Activated CD4-positive, alpha-beta T cell treated with anti-CD3 and anti-CD28 coated beads for 1 hour (primary cell): ENCODE results near the gene PIK3CD.

Experiments
- DNase-seq: peaks from one replicate; pipeline ENCODE4 v3.0.0-alpha.2; 2020

Gene PIK3CD

GRCh38 chr1:9720785-9721605 is 69.5 kb downstream of the PIK3CD start:
- DNase-seq, result no peak

GRCh38 chr1:9721606-9722377 is 70.3 kb downstream of the PIK3CD start:
- peak; percentile 64 for DNase-seq

DNA sequence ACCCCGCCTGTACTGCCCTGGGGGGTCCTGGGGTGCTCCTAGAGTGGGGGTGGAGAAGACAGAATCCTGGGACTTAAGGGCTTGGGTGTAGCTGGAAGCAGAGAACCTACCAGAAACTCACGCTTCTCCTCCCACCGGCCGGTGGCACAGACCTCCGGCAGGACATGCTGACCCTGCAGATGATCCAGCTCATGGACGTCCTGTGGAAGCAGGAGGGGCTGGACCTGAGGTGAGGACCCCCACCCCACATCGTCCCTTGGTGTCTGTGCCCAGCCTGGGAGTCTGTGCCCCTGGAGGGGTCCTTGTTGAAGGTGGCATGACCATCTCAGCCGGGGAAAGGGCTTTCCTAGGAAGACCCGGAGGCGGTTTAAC is 70.8 kb downstream of the PIK3CD start:
- no peak for DNase-seq

GRCh38 chr1:9723068-9723805 is 71.7 kb downstream of the PIK3CD start:
- DNase-seq, result no peak

GRCh38 chr1:9723926-9724325 is 72.4 kb downstream of the PIK3CD start:
- no peak for DNase-seq

DNA sequence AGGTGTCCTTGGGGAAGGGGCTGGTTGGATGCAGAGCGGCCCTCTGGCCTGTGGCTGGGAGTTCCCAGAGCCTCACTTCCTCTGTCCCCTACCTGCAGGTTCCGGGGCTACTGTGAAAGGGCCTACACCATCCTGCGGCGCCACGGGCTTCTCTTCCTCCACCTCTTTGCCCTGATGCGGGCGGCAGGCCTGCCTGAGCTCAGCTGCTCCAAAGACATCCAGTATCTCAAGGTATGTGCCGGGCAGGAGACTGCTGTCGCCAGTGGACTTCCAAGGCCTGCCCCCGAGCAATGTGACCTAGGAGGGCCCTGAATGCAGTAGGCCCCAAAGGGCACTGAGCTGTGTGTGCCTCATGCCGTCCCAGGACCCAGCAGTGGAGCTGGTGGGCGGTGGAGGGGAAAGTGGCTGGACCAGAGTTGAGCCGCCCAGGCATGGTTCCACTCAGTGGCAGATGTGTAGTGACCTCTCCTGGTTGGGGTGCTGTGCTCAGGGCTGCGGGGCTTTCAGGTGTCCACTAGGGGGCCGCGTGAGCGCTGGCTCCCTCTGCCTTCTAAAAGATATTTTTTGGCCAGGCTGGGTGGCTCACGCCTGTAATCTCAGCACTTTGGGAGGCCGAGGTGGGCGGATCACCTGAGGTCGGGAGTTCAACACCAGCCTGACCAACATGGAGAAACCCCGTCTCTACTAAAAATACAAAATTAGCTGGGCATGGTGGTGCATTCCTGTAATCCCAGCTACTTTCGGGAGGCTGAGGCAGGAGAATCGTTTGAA is 73.4 kb downstream of the PIK3CD start:
- peak; percentile 57 for DNase-seq

GRCh38 chr1:9726406-9726805 is 74.9 kb downstream of the PIK3CD start:
- DNase-seq, result no peak

DNA sequence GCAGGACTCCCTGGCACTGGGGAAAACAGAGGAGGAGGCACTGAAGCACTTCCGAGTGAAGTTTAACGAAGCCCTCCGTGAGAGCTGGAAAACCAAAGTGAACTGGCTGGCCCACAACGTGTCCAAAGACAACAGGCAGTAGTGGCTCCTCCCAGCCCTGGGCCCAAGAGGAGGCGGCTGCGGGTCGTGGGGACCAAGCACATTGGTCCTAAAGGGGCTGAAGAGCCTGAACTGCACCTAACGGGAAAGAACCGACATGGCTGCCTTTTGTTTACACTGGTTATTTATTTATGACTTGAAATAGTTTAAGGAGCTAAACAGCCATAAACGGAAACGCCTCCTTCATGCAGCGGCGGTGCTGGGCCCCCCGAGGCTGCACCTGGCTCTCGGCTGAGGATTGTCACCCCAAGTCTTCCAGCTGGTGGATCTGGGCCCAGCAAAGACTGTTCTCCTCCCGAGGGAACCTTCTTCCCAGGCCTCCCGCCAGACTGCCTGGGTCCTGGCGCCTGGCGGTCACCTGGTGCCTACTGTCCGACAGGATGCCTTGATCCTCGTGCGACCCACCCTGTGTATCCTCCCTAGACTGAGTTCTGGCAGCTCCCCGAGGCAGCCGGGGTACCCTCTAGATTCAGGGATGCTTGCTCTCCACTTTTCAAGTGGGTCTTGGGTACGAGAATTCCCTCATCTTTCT is 75.5 kb downstream of the PIK3CD start:
- no peak for DNase-seq

DNA sequence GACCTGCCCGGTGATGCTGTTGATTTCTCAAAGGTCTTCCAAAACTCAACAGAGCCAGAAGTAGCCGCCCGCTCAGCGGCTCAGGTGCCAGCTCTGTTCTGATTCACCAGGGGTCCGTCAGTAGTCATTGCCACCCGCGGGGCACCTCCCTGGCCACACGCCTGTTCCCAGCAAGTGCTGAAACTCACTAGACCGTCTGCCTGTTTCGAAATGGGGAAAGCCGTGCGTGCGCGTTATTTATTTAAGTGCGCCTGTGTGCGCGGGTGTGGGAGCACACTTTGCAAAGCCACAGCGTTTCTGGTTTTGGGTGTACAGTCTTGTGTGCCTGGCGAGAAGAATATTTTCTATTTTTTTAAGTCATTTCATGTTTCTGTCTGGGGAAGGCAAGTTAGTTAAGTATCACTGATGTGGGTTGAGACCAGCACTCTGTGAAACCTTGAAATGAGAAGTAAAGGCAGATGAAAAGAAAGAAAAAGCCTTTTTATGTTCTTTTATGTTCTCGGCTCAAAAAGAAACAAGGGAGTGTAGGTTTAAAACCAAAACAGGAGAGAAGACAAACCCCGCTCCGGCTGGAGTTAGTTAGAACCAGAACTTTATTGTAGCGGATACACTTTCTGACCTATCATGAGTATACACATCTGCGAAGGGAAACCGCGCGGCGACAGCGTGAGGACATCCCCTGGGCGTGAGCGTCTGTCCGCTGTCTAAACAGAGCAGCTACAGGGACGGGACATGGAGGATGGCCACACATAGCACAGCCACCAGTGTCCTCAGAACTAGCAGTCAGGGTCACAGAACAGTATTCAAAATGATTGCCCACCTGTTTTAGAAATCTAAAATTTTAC is 77.1 kb downstream of the PIK3CD start:
- no peak for DNase-seq

DNA sequence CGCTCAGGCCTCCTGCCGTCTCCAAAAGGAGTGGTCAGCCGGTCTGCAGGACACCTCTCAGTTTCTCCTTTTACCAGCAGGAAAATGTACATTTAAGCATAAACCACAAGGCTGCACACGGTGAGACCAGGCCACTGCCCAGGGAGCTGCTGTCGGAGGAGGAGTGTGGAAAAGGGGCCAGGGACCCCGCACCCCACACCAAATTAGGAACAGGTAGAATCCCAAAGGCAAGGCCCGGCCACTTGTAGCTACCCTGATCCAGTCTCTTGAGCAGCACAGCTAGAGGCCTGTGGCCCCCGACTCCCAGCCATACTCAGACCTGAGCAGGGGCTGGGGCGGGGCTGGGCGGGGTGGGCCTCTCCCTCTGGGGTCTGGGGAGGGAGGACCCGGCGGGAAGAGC is 78.0 kb downstream of the PIK3CD start:
- DNase-seq, result no peak

GRCh38 chr1:9730096-9730901 is 78.8 kb downstream of the PIK3CD start:
- no peak for DNase-seq

DNA sequence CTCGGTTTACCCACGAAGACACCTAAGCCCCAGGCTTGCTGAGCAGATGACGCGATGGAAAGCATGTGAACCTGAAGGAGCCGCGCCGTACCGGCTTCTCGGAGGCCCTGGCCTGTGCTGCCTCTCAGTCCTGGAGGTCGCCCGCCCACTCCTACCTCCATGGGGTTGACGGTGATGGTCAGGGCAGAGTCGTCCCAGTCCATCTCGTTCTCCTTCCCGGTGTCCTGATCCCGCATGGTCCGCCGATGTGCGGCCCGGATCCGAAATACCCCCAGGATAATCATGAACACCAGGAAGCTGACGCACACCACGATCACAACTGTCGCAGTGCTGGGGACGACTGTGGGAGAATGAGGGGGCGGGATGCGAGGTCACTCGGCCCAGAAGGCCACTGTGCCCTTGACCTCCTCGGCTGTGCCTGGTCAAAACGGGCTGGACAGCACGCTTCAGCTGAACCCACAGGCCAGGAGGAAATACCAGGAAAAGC is 79.6 kb downstream of the PIK3CD start:
- no peak for DNase-seq

DNA sequence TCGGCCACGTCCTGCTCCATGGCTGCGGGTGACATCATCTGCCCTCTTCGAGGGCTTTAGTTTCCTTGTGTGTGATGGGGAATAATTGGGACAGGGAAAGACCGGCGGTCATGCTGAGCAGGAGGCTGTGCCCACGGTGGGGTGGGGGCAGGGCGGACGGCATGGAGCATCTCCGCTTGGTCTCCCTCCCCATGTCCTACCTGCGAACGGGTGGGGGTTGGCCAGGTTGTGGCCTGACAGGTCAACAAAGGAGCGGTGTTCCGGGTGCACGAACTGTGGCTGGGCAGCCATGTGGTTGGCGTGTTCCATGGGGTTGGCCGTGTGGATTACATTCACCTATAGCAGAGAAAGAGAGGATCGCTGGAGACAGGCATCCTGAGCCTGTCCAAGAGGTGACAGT is 80.0 kb downstream of the PIK3CD start:
- no peak for DNase-seq

DNA sequence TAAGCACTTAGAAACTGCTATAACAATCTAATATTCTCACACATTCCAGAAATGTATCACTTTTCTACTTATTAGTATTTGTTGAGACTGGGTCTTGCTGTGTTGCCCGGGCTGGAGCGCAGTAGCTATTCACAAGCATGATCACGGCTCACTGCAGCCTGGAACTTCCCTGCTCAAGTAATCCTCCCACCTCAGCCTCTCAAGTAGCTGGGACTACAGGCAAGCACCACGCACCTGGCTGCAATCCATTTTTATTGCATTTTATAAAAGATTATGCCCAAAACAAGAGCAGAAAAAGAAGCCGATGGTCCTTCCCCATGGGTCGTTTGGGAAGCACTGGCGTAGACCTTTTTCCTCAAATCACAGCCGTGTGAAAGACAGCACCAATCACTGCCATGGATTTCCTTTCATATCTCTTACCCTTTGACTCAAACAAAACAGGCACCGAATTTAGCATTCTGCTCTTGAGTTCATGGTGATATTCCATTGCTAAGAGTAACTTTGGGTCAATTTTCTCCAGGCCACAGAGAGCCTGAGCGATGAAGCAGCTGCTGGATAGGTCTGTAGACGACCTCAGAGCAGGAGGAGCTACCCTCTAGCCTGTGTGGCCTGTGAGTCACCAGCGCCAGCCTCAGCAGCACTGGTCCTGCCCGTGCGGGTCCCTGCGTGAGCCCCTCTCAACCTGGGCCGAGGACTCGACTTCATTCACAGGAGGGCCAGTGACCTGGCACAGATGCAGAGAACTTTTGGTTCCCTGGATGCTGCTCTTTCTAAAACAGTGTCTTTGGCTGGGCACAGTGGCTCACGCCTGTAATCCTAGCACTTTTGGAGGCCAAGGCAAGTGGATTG is 80.8 kb downstream of the PIK3CD start:
- DNase-seq, result no peak

GRCh38 chr1:9733160-9733789 is 81.7 kb downstream of the PIK3CD start:
- no peak for DNase-seq

GRCh38 chr1:9735800-9736199 is 84.3 kb downstream of the PIK3CD start:
- no peak for DNase-seq

- DNase-seq, result no peak
Observed at GRCh38 chr1:9736241-9736640, 84.7 kb downstream of the PIK3CD start.

- DNase-seq, result no peak
Observed at GRCh38 chr1:9737057-9737456, 85.5 kb downstream of the PIK3CD start.

GRCh38 chr1:9737671-9738070 is 86.1 kb downstream of the PIK3CD start:
- no peak for DNase-seq
